Measurements from ENCODE around the gene HIVEP2. TPM values are rescaled to one million over a fixed set of nuclear protein-coding genes. Genes with fewer than 3 reads are reported as not detected.

HIVEP2 gene
- total RNA-seq, 2 experiments from 2014 or later = 48.4 to 48.6 TPM

DNA sequence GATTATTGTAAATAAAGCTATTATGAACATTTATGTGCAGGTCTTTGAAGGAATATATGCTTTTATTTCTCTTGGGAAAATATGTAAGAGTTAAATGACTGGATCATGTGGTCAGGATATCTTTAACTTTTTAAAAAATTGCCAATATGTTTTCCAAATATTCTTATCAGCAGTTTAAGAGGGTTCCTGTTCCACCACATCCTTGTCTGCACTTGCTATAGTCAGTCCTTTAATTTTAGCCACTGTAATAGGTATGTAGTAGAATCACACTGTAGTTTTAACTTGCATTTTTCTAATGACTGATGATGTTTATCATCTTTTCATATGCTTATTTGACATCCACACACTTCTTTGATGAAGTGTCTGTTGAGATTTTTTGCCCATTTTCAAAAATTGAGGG, 23.6 kb upstream of the HIVEP2 start:
- Mint-ChIP-seq H3K9me3 (no peaks in the 10 kb centered on the region), H3K27ac (no peak overlapping the region), H3K27me3 (no peaks in the 10 kb centered on the region), H3K4me1 (ENCODE audit: low read depth) (no peaks in the 10 kb centered on the region), H3K4me3 (no peak overlapping the region), H3K36me3 (ENCODE audit: low read depth) (no peaks in the 10 kb centered on the region)
- no peaks in the 10 kb centered on the region for H3K9me3 ChIP-seq (ENCODE audit: control insufficient read depth in 1 of 2, insufficient read depth in 1 of 2, low read length in 2 of 2)
- no peak for TF ChIP-seq CTCF (IDR thresholded peaks at IDR 0.05)
- intact Hi-C loops (cut with DNase I, micrococcal nuclease) = no loop called here
- no peaks in the 10 kb centered on the region for H3K36me3 ChIP-seq (ENCODE audit: insufficient read depth, low read length)
- H3K4me1 ChIP-seq (ENCODE audit: insufficient read depth, low read length) = no peaks in the 10 kb centered on the region
- ChIA-PET CTCF (no interaction called here), POLR2A (no interaction called here)
- DNase-seq (no peak), ATAC-seq (ENCODE audit: poor library complexity) (no peak)
- H3K4me3 ChIP-seq (ENCODE audit: low read length) = no peak overlapping the region
- H3K27me3 ChIP-seq (ENCODE audit: control insufficient read depth in 1 of 2, insufficient read depth in 2 of 2, low read length in 2 of 2) = no peaks in the 10 kb centered on the region
- no peak overlapping the region for H3K27ac ChIP-seq (ENCODE audit: low read depth in 1 of 2, low read length in 2 of 2)

DNA sequence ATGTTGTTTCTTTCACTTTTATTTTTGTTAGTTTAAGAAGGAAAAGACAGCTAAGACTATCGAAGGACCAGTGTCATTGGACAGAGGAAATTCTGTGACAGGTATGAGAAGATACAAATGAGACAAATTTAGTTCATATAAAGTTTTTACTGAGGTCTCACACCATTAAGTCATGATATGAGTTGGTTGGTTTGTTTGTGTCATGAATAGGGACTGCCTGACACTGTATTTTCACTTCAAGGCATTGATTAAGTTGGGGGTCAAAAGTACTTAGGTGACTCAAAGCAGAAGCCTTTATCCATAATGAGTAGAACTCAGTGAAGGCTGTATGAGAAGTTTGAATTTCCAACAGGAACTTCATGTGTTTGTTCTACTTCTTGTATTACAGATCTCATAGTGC, 21.3 kb upstream of the HIVEP2 start:
- no peaks in the 10 kb centered on the region for H3K27me3 ChIP-seq (ENCODE audit: control insufficient read depth in 1 of 2, insufficient read depth in 2 of 2, low read length in 2 of 2)
- H3K4me3 Mint-ChIP-seq = no peak overlapping the region
- ChIA-PET CTCF (no interaction called here), POLR2A (no interaction called here)
- H3K27ac ChIP-seq (ENCODE audit: low read depth in 1 of 2, low read length in 2 of 2) = no peak overlapping the region
- DNase-seq (no peak), ATAC-seq (ENCODE audit: poor library complexity) (no peak)
- H3K36me3 ChIP-seq (ENCODE audit: insufficient read depth, low read length) = no peaks in the 10 kb centered on the region
- no peaks in the 10 kb centered on the region for H3K9me3 Mint-ChIP-seq
- no peak overlapping the region for H3K27ac Mint-ChIP-seq
- intact Hi-C loops (cut with DNase I, micrococcal nuclease) = no loop called here
- H3K36me3 Mint-ChIP-seq (ENCODE audit: low read depth) = no peaks in the 10 kb centered on the region
- H3K4me1 ChIP-seq (ENCODE audit: insufficient read depth, low read length) = no peaks in the 10 kb centered on the region
- no peaks in the 10 kb centered on the region for H3K4me1 Mint-ChIP-seq (ENCODE audit: low read depth)
- no peak overlapping the region for H3K4me3 ChIP-seq (ENCODE audit: low read length)
- no peak for TF ChIP-seq CTCF (IDR thresholded peaks at IDR 0.05)
- no peaks in the 10 kb centered on the region for H3K9me3 ChIP-seq (ENCODE audit: control insufficient read depth in 1 of 2, insufficient read depth in 1 of 2, low read length in 2 of 2)
- no peaks in the 10 kb centered on the region for H3K27me3 Mint-ChIP-seq

DNA sequence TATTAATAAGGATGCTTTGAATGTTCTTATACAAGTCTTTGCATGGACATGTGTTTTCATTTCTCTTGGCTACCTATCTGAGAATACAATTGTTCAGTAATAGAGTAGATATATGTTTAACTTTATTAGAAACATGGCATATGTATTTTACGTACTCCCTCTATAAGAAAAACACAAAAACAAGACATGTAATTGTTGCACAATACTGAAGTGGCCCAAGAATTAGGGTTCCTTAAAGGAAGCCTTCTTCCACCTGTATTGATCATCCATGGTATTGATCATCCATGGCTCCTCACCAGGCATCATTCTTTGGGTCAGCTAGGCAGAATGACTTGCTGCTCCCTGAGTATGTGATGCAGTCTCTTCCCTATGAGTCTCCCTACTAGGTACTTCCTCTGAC, 20.2 kb upstream of the HIVEP2 start:
- Histone ChIP-seq H3K4me3 (ENCODE audit: low read length) (no peak overlapping the region), H3K27me3 (ENCODE audit: control insufficient read depth in 1 of 2, insufficient read depth in 2 of 2, low read length in 2 of 2) (no peaks in the 10 kb centered on the region), H3K27ac (ENCODE audit: low read depth in 1 of 2, low read length in 2 of 2) (no peak overlapping the region), H3K9me3 (ENCODE audit: control insufficient read depth in 1 of 2, insufficient read depth in 1 of 2, low read length in 2 of 2) (peaks cover 0 to 3% of the 10 kb centered on the region in 2 experiments), H3K36me3 (ENCODE audit: insufficient read depth, low read length) (no peaks in the 10 kb centered on the region), H3K4me1 (ENCODE audit: insufficient read depth, low read length) (no peaks in the 10 kb centered on the region)
- no peaks in the 10 kb centered on the region for H3K4me1 Mint-ChIP-seq (ENCODE audit: low read depth)
- no peaks in the 10 kb centered on the region for H3K27me3 Mint-ChIP-seq
- POLR2A ChIA-PET = interaction anchor here (0.5 kb wide), 1 partner anchor 249 kb away, joined by 3 read pairs; no protein-coding TSS in a partner anchor
- no peak overlapping the region for H3K27ac Mint-ChIP-seq
- intact Hi-C loops (cut with DNase I, micrococcal nuclease) = no loop called here
- no peak for TF ChIP-seq CTCF (IDR thresholded peaks at IDR 0.05)
- H3K36me3 Mint-ChIP-seq (ENCODE audit: low read depth) = peaks cover 6% of the 10 kb centered on the region
- peaks cover 3% of the 10 kb centered on the region for H3K9me3 Mint-ChIP-seq
- no peak overlapping the region for H3K4me3 Mint-ChIP-seq
- DNase-seq (no peak), ATAC-seq (ENCODE audit: poor library complexity) (no peak)
- CTCF ChIA-PET = no interaction called here
